ENCODE measurements around the gene RDH14.

RDH14 gene

DNA sequence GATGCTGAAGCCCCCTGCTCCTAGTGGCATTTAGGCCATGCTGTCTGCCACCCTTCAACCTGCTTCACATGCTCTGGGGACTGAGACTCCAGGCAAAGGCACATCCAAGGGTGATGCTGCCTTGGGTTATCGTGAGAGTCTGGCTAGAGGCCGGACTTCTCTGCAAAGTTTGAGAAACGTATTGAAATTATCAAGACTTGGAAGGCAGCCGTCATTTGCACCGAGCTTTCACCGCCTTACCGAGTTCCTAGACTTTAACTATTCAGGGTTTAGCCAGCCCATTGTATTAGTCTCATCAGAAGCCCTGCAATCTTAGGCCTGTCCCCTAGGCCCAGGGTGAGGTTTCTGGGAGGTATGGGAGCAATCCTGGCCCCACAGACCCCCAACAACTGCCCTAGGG is 34.0 kb downstream of the RDH14 start:
- Histone ChIP-seq H3K4me1 (ENCODE audit: control insufficient read depth, low read length) (no peaks in the 10 kb centered on the region), H3F3A (ENCODE audit: control insufficient read depth, insufficient read depth) (no peaks in the 10 kb centered on the region), H3K4me3 (ENCODE audit: low read length) (no peak overlapping the region), H3K27me3 (ENCODE audit: control insufficient read depth, low read length) (peaks cover 3% of the 10 kb centered on the region; the same call in 1 of the 2 replicates), H3K27ac (ENCODE audit: low read depth, low read length) (no peak overlapping the region), H3K79me2 (ENCODE audit: control insufficient read depth, low read length) (no peaks in the 10 kb centered on the region), H4K20me1 (ENCODE audit: control insufficient read depth, insufficient read depth, low read depth, low read length) (no peaks in the 10 kb centered on the region), H3K9me2 (replicated peaks; ENCODE audit: control insufficient read depth, low read length) (no peaks in the 10 kb centered on the region), H3K36me3 (ENCODE audit: control insufficient read depth, low read length) (no peaks in the 10 kb centered on the region), H3K9me3 (ENCODE audit: control insufficient read depth, insufficient read depth, low read length) (no peaks in the 10 kb centered on the region), H3K4me2 (ENCODE audit: low read length) (no peak overlapping the region)
- TF ChIP-seq, protein P1, sequence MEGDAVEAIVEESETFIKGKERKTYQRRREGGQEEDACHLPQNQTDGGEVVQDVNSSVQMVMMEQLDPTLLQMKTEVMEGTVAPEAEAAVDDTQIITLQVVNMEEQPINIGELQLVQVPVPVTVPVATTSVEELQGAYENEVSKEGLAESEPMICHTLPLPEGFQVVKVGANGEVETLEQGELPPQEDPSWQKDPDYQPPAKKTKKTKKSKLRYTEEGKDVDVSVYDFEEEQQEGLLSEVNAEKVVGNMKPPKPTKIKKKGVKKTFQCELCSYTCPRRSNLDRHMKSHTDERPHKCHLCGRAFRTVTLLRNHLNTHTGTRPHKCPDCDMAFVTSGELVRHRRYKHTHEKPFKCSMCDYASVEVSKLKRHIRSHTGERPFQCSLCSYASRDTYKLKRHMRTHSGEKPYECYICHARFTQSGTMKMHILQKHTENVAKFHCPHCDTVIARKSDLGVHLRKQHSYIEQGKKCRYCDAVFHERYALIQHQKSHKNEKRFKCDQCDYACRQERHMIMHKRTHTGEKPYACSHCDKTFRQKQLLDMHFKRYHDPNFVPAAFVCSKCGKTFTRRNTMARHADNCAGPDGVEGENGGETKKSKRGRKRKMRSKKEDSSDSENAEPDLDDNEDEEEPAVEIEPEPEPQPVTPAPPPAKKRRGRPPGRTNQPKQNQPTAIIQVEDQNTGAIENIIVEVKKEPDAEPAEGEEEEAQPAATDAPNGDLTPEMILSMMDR (IDR thresholded peaks at IDR 0.05; ENCODE audit: low read depth, low read length, poor library complexity, severe bottlenecking): no peak
- TF ChIP-seq EZH2phosphoT487 (IDR thresholded peaks at IDR 0.05; ENCODE audit: borderline replicate concordance, low read length): no peak

DNA sequence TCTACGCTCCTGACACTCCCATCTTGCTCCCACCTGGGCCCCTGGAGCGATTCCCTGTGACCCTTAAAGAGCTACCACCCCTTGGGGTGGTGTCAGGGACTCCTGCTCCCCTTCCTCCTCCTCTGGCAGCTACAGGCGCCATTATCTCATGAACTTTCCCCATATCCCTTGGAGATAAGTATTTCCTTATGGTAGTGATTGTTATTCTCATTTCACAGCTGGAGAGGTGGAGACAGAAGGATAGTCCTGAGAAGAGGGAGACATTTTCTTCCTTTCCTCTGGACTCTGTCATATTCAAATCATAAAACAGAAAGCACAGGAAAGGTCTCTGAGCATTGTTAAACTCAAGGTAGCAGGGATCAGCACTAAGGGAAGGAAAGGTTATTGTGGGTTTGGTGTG is 34.6 kb downstream of the RDH14 start:
- Histone ChIP-seq H3K4me1 (ENCODE audit: control insufficient read depth, low read length) (no peaks in the 10 kb centered on the region), H3K27ac (ENCODE audit: low read depth, low read length) (no peak overlapping the region), H4K20me1 (ENCODE audit: control insufficient read depth, insufficient read depth, low read depth, low read length) (no peaks in the 10 kb centered on the region), H3K36me3 (ENCODE audit: control insufficient read depth, low read length) (no peaks in the 10 kb centered on the region), H3F3A (ENCODE audit: control insufficient read depth, insufficient read depth) (no peaks in the 10 kb centered on the region), H3K4me2 (ENCODE audit: low read length) (no peak overlapping the region), H3K9me2 (replicated peaks; ENCODE audit: control insufficient read depth, low read length) (no peaks in the 10 kb centered on the region), H3K27me3 (ENCODE audit: control insufficient read depth, low read length) (peaks cover 3% of the 10 kb centered on the region; the same call in 1 of the 2 replicates), H3K79me2 (ENCODE audit: control insufficient read depth, low read length) (no peaks in the 10 kb centered on the region), H3K9me3 (ENCODE audit: control insufficient read depth, insufficient read depth, low read length) (no peaks in the 10 kb centered on the region), H3K4me3 (ENCODE audit: low read length) (no peak overlapping the region)
- TF ChIP-seq, protein P1 (IDR thresholded peaks at IDR 0.05; ENCODE audit: low read depth, low read length, poor library complexity, severe bottlenecking): no peak
- TF ChIP-seq EZH2phosphoT487 (IDR thresholded peaks at IDR 0.05; ENCODE audit: borderline replicate concordance, low read length): no peak

DNA sequence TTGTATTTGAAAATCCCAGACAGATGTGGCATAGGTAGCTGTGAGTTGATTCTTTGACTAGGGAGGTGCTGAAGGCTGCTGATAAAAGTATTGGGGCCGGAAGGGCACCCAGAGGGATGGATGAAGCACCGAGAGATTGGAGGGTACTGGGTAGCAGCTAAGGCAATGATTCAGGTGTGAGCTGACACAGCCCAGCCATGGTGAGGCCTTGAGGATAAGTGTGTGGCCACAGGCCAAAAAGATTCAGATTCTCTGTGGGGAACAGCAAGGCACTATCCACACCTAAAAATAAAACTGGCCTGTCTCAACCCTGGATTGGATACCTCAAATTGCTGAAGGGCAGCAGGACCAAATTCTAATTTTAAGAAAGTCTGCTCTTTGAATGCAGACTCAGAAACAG is 35.2 kb downstream of the RDH14 start:
- no peak overlapping the region for H3K4me2 ChIP-seq (ENCODE audit: low read length)
- no peaks in the 10 kb centered on the region for H3K9me2 ChIP-seq (replicated peaks; ENCODE audit: control insufficient read depth, low read length)
- no peaks in the 10 kb centered on the region for H3K36me3 ChIP-seq (ENCODE audit: control insufficient read depth, low read length)
- H3K9me3 ChIP-seq (ENCODE audit: control insufficient read depth, insufficient read depth, low read length): no peaks in the 10 kb centered on the region
- no peak overlapping the region for H3K4me3 ChIP-seq (ENCODE audit: low read length)
- no peaks in the 10 kb centered on the region for H3F3A ChIP-seq (ENCODE audit: control insufficient read depth, insufficient read depth)
- H3K27ac ChIP-seq (ENCODE audit: low read depth, low read length): no peak overlapping the region
- H3K27me3 ChIP-seq (ENCODE audit: control insufficient read depth, low read length): peaks cover 3% of the 10 kb centered on the region; the same call in 1 of the 2 replicates
- H4K20me1 ChIP-seq (ENCODE audit: control insufficient read depth, insufficient read depth, low read depth, low read length): no peaks in the 10 kb centered on the region
- no peaks in the 10 kb centered on the region for H3K79me2 ChIP-seq (ENCODE audit: control insufficient read depth, low read length)
- TF ChIP-seq EZH2phosphoT487 (IDR thresholded peaks at IDR 0.05; ENCODE audit: borderline replicate concordance, low read length): no peak
- TF ChIP-seq, protein P1 (IDR thresholded peaks at IDR 0.05; ENCODE audit: low read depth, low read length, poor library complexity, severe bottlenecking): no peak
- H3K4me1 ChIP-seq (ENCODE audit: control insufficient read depth, low read length): no peaks in the 10 kb centered on the region

Measured in DOHH2 (cell line).